ENCODE data around the gene NRCAM.

GRCh38 chr7:108332937-108333336 lies 123.3 kb downstream of the NRCAM start:
- TF ChIP-seq, protein P1, sequence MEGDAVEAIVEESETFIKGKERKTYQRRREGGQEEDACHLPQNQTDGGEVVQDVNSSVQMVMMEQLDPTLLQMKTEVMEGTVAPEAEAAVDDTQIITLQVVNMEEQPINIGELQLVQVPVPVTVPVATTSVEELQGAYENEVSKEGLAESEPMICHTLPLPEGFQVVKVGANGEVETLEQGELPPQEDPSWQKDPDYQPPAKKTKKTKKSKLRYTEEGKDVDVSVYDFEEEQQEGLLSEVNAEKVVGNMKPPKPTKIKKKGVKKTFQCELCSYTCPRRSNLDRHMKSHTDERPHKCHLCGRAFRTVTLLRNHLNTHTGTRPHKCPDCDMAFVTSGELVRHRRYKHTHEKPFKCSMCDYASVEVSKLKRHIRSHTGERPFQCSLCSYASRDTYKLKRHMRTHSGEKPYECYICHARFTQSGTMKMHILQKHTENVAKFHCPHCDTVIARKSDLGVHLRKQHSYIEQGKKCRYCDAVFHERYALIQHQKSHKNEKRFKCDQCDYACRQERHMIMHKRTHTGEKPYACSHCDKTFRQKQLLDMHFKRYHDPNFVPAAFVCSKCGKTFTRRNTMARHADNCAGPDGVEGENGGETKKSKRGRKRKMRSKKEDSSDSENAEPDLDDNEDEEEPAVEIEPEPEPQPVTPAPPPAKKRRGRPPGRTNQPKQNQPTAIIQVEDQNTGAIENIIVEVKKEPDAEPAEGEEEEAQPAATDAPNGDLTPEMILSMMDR (optimal IDR thresholded peaks at IDR 0.05 in 1 of 3, IDR thresholded peaks at IDR 0.05 in 1 of 3, conservative IDR thresholded peaks at IDR 0.05 in 1 of 3; ENCODE audit: extremely low read depth in 1 of 3, insufficient read depth in 2 of 3, low read length in 3 of 3), result no peak
- no peak for TF ChIP-seq EZH2 (IDR thresholded peaks at IDR 0.05; ENCODE audit: low read length)

All from keratinocyte (primary cell).